Measurements from ENCODE around the gene EPS15.

DNA sequence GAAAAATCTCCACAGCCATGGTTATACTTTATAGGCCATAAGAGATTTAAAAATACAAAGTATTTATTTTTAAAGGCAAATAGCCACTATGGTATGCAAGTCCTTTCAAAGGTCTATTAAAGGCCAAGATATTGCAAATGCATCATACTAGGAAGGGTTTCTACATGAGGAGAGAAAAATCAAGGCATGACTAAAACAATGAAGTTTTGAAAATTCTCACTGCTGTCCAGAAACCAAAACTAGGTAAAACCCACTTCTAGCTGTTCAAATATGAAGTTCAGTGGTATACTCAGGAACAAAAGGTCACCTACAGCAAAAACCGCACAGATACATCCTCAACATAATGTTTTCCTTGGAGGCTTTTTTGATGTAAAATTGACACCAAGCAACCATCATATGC is 75.0 kb downstream of the EPS15 start:
- TF ChIP-seq POLR2A (IDR thresholded peaks at IDR 0.05) = no peak
- TF ChIP-seq, protein P1, sequence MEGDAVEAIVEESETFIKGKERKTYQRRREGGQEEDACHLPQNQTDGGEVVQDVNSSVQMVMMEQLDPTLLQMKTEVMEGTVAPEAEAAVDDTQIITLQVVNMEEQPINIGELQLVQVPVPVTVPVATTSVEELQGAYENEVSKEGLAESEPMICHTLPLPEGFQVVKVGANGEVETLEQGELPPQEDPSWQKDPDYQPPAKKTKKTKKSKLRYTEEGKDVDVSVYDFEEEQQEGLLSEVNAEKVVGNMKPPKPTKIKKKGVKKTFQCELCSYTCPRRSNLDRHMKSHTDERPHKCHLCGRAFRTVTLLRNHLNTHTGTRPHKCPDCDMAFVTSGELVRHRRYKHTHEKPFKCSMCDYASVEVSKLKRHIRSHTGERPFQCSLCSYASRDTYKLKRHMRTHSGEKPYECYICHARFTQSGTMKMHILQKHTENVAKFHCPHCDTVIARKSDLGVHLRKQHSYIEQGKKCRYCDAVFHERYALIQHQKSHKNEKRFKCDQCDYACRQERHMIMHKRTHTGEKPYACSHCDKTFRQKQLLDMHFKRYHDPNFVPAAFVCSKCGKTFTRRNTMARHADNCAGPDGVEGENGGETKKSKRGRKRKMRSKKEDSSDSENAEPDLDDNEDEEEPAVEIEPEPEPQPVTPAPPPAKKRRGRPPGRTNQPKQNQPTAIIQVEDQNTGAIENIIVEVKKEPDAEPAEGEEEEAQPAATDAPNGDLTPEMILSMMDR (IDR thresholded peaks at IDR 0.05) = no peak
- no peak for TF ChIP-seq EP300 (IDR thresholded peaks at IDR 0.05; ENCODE audit: low read depth)

Data from transverse colon (tissue), 3 donors.